ENCODE data around the gene PCBP1.
"Not testable (repeated sequence)": the region's sequence is repeated elsewhere in the genome, so short reads cannot be mapped to it uniquely, and the experiment has no call there.

Gene PCBP1

GRCh38 chr2:70081221-70081620 lies 6.1 kb upstream of the PCBP1 start:
- DNase-seq (ENCODE audit: low spot score): no peak

- no peak for DNase-seq (ENCODE audit: low spot score)
Measured at GRCh38 chr2:70083344-70084156, 3.7 kb upstream of the PCBP1 start.

GRCh38 chr2:70084973-70085710 lies 2.1 kb upstream of the PCBP1 start:
- no peak for DNase-seq (ENCODE audit: low spot score)

GRCh38 chr2:70085711-70086277 lies 1.5 kb upstream of the PCBP1 start:
- no peak for DNase-seq (ENCODE audit: low spot score)

- peak; percentile 90 for DNase-seq (ENCODE audit: low spot score)
Measured at GRCh38 chr2:70086278-70086837, 919 bp upstream of the PCBP1 start.

- DNase-seq (ENCODE audit: low spot score): no peak
Measured at GRCh38 chr2:70087702-70088597, 673 bp downstream of the PCBP1 start.

- DNase-seq (ENCODE audit: low spot score): no peak
Measured at GRCh38 chr2:70088598-70089219, 1.4 kb downstream of the PCBP1 start.

- no peak for DNase-seq (ENCODE audit: low spot score)
Measured at GRCh38 chr2:70089220-70089982, 2.1 kb downstream of the PCBP1 start.

- no peak for DNase-seq (ENCODE audit: low spot score)
Measured at GRCh38 chr2:70089983-70090525, 2.8 kb downstream of the PCBP1 start.

GRCh38 chr2:70090706-70091334 lies 3.5 kb downstream of the PCBP1 start:
- DNase-seq (ENCODE audit: low spot score): no peak

- no peak for DNase-seq (ENCODE audit: low spot score)
Measured at GRCh38 chr2:70091364-70091763, 4.1 kb downstream of the PCBP1 start.

- DNase-seq (ENCODE audit: low spot score): no peak
Measured at GRCh38 chr2:70091816-70092215, 4.5 kb downstream of the PCBP1 start.

GRCh38 chr2:70092576-70093243 lies 5.4 kb downstream of the PCBP1 start:
- DNase-seq (ENCODE audit: low spot score): not testable (repeated sequence)

GRCh38 chr2:70094171-70094977 lies 7.1 kb downstream of the PCBP1 start:
- no peak for DNase-seq (ENCODE audit: low spot score)

- DNase-seq (ENCODE audit: low spot score): no peak
Measured at GRCh38 chr2:70094978-70095719, 7.9 kb downstream of the PCBP1 start.

GRCh38 chr2:70095720-70096670 lies 8.7 kb downstream of the PCBP1 start:
- DNase-seq (ENCODE audit: low spot score): no peak
